ENCODE measurements around the gene EXOC6.

Gene EXOC6

DNA sequence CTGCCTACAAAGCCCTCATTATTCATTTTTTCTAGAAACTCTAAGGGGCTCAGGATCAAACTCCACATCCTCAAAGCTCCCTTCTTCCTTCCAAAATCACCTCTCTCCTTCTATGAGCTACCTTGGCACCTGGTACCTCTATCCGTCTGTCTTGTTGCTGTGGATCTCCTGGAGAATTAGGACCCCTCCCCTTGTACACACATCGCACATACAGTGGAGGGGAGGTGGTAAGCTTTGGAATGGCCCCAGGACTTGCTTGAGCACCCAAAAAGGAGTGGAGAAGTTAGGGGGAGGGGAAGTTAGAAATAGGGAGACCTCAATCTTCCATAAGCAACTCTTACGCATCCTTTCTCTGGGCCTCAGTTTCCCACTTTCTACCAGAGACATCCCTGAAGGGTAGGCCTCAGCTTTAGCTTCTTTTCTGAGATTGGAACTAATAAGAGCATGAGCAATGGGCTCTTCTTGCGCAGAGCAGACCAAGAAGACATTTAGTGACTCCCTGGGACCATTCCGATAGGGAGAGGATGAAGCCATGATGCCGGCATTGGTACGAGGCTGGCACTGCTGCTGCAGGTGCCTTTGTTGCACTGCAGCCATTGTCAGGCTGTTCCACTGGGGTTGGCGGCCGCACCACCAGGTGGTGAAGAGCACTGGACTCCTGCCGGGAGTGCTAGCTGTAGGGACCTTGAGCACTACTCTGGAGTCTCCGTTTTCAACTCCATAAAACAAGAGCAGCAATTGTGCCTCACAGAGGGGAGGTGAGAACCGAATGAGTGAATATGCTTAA is 216.7 kb downstream of the EXOC6 start:
- no peak for DNase-seq (ENCODE audit: low spot score)

GRCh38 chr10:93065675-93066543 is 217.6 kb downstream of the EXOC6 start:
- DNase-seq (ENCODE audit: low spot score): no peak

- DNase-seq (ENCODE audit: low spot score): no peak
These were observed 218.2 kb downstream of the EXOC6 start for GRCh38 chr10:93066544-93066913.

- no peak for DNase-seq (ENCODE audit: low spot score)
These were observed 219.4 kb downstream of the EXOC6 start for GRCh38 chr10:93067443-93068365.

DNA sequence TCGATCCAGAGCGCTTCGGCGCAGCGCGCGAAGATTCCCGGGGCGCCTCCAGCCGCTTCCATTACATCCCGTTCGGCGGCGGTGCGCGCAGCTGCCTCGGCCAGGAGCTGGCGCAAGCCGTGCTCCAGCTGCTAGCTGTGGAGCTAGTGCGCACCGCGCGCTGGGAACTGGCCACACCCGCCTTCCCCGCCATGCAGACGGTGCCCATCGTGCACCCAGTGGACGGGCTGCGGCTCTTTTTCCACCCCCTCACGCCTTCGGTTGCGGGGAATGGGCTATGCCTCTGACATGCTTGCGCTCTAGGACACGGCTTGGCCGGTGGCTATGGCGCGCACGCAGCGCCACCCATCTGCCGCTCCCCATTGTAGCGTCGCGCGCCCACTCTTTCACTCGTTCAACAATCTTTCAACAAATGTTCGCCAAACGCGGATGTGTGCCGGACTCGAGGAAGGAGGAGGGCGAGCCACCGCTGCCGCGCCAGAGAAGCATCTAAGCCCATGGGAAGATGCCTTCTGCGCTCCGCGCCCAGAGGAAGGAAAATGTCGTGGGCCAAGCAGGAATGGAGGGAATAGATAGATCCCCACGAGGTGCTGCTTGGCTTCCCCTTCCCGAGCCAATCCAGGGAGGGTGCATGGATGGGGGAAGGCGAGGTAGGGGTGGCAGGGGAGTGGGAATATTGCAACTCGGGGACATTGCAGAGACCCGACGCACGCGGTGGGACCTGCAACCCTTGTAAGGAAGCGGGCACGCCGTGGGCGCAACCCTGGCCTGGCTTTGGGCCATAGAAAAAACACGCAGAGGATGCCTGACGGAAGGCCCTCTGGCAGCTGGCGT is 220.3 kb downstream of the EXOC6 start:
- no peak for DNase-seq (ENCODE audit: low spot score)

DNA sequence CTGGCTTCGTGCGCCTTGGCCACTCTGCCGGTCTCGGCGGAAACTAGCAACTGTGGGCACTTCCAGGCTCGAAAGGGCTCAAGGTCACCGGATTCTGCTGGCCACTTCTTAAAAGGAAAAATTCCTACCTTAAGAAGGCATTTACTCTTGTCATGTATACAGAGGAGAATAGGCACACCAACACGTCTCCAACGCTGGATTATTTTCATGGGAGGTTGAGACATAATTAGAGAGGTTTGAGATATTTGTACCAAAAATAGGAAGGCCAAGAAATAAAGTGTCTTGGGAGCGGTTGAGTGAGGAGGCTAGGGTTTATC is 220.9 kb downstream of the EXOC6 start:
- no peak for DNase-seq (ENCODE audit: low spot score)

- no peak for DNase-seq (ENCODE audit: low spot score)
These were observed 222.3 kb downstream of the EXOC6 start for GRCh38 chr10:93070378-93071176.

DNA sequence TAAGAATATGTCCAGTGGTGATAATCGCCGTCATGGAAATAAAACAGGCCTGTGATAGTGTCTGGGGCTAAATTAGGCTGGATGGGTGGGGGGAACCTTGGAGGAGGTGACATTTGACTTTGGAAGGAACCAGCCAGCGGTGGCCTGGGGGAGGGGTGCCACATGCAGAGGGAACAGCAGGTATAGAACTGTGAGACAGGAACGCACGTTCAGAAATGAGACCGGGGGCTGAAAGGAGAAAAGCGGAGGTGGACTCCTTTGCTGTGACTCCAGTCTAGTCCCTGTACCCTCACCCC is 222.8 kb downstream of the EXOC6 start:
- DNase-seq (ENCODE audit: low spot score): no peak

GRCh38 chr10:93071674-93072224 is 223.4 kb downstream of the EXOC6 start:
- no peak for DNase-seq (ENCODE audit: low spot score)

GRCh38 chr10:93072225-93072712 is 223.9 kb downstream of the EXOC6 start:
- no peak for DNase-seq (ENCODE audit: low spot score)

- DNase-seq (ENCODE audit: low spot score): no peak
These were observed 224.6 kb downstream of the EXOC6 start for GRCh38 chr10:93072713-93073538.

DNA sequence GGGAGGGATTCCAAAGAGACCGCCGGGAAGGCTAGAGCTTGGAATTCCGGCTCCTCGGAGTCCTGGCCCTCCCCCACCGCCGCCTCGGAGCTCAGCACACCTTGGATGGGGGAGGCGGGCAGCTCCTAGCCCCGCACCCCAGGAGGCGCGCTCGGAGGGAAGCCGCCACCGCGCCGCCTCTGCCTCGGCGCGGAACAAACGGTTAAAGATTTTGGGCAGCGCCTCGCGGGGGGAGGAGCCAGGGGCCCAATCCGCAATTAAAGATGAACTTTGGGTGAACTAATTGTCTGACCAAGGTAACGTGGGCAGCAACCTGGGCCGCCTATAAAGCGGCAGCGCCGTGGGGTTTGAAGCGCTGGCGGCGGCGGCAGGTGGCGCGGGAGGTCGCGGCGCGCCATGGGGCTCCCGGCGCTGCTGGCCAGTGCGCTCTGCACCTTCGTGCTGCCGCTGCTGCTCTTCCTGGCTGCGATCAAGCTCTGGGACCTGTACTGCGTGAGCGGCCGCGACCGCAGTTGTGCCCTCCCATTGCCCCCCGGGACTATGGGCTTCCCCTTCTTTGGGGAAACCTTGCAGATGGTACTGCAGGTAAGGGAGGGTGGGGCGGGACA is 225.3 kb downstream of the EXOC6 start, which contains the start of gene CYP26A1:
CYP26A1 (plus strand) TSS at position 355 of the 608 bp plus-strand sequence; CDS start at position 397, 42 bp downstream.
- no peak for DNase-seq (ENCODE audit: low spot score)

DNA sequence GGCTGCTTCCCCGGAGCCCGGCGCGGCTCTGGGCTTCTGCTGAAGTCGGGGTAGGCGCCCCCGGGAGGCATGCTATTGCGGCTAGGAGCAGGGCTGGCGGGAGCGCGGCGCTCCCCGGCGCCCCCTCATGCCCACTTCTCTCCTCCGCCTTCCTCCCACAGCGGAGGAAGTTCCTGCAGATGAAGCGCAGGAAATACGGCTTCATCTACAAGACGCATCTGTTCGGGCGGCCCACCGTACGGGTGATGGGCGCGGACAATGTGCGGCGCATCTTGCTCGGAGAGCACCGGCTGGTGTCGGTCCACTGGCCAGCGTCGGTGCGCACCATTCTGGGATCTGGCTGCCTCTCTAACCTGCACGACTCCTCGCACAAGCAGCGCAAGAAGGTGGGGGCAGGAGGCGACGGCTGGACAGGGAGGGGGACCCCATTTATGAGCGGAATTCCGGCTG is 225.9 kb downstream of the EXOC6 start:
- no peak for DNase-seq (ENCODE audit: low spot score)

- no peak for DNase-seq (ENCODE audit: low spot score)
These were observed 226.5 kb downstream of the EXOC6 start for GRCh38 chr10:93074597-93075368.

DNA sequence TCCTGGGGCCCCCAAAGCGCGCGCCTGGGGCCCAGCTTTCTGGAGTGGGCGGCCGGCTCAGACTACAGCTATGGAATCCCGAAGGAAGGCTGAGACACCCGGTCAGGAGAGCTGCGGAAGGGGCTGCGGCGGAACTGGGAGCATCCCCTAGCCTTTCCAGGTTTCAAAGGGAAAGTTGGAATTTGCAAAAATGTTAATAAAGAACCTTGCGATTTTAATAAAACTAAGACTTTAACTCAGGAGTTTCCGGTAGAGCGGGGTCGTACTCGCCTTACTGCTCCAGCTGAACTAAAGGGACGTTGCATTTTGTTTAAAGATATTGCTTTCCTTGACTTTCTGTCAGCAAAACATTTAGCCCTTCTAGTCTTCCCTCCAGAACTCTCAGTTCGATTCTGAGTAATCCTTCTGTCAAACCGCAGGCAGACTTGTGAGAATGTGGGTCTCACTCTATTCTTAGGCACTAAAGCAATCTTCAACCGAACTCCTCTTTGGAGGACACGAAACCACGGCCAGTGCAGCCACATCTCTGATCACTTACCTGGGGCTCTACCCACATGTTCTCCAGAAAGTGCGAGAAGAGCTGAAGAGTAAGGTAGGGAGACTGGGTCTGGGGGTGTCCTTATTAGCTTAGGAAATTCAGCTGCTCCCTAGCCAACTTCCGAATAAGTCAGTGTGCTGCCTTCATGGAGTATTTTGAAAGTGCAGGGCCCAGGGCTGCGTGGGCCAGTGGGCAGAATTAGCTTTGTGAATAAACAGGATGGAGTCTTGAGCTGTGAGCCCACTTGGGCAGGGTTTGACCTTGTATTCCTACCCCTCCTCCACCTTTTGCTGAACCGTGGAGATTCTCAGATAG is 227.3 kb downstream of the EXOC6 start:
- DNase-seq (ENCODE audit: low spot score): no peak

GRCh38 chr10:93076871-93077270 is 228.6 kb downstream of the EXOC6 start:
- no peak for DNase-seq (ENCODE audit: low spot score)

GRCh38 chr10:93077860-93078337 is 229.6 kb downstream of the EXOC6 start:
- DNase-seq (ENCODE audit: low spot score): no peak

All from AG08396 (cell line).